ENCODE data around the gene PERP.

GRCh38 chr6:138088326-138088762 lies 18.9 kb downstream of the PERP start:
- TF ChIP-seq, protein P1, sequence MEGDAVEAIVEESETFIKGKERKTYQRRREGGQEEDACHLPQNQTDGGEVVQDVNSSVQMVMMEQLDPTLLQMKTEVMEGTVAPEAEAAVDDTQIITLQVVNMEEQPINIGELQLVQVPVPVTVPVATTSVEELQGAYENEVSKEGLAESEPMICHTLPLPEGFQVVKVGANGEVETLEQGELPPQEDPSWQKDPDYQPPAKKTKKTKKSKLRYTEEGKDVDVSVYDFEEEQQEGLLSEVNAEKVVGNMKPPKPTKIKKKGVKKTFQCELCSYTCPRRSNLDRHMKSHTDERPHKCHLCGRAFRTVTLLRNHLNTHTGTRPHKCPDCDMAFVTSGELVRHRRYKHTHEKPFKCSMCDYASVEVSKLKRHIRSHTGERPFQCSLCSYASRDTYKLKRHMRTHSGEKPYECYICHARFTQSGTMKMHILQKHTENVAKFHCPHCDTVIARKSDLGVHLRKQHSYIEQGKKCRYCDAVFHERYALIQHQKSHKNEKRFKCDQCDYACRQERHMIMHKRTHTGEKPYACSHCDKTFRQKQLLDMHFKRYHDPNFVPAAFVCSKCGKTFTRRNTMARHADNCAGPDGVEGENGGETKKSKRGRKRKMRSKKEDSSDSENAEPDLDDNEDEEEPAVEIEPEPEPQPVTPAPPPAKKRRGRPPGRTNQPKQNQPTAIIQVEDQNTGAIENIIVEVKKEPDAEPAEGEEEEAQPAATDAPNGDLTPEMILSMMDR (IDR thresholded peaks at IDR 0.05; ENCODE audit: low read depth, low read length, poor library complexity, severe bottlenecking): no peak
- no peak for TF ChIP-seq EZH2phosphoT487 (IDR thresholded peaks at IDR 0.05; ENCODE audit: borderline replicate concordance, low read length)
